ENCODE results near the gene TRMT61A. TPM values are rescaled to one million over a fixed set of nuclear protein-coding genes. Genes with fewer than 3 reads are reported as not detected.

The TRMT61A gene
- total and polyA plus RNA-seq, 4 donors: 5.3 to 11.7 (median 9.3) TPM

- WGBS (ENCODE audit: insufficient coverage): under 1% methylated on average over 109 of the region's 109 CpGs
- peak in 5 of 6 donors; percentile 61 to 95 (median 80) for DNase-seq (ENCODE audit: low read depth in 4 of 6, low spot score in 6 of 6)
- peaks cover 29% of the 10 kb centered on the region for H3K4me1 ChIP-seq (ENCODE audit: control insufficient read depth, insufficient read depth, low read length)
Observed at GRCh38 chr14:103562429-103563225, 33.6 kb downstream of the TRMT61A start, which contains the start of the genes BAG5 and COA8. Gene BAG5 (minus strand): TSS chr14:103562657. CDS start chr14:103561164, 1,493 bp downstream. Gene COA8 (plus strand): TSS chr14:103562960. CDS start chr14:103563002, 42 bp downstream.

GRCh38 chr14:103563226-103563620 lies 34.2 kb downstream of the TRMT61A start:
- H3K4me1 ChIP-seq (ENCODE audit: control insufficient read depth, insufficient read depth, low read length): peaks cover 25% of the 10 kb centered on the region
- no peaks in the 10 kb centered on the region for H3K27me3 ChIP-seq (ENCODE audit: control insufficient read depth, insufficient read depth, low read length)
- H3K9me3 ChIP-seq (ENCODE audit: control insufficient read depth, insufficient read depth, low read length): no peaks in the 10 kb centered on the region
- peak overlapping the region; percentile 86 for H3K27ac ChIP-seq (ENCODE audit: low read depth, low read length)
- peak overlapping the region; percentile 92 for H3K4me3 ChIP-seq (ENCODE audit: low read depth, low read length)
- no peak for DNase-seq (ENCODE audit: low read depth in 4 of 6, low spot score in 6 of 6)
- peaks cover 14% of the 10 kb centered on the region for H3K36me3 ChIP-seq (ENCODE audit: control insufficient read depth, insufficient read depth, low read length)
- under 1% methylated on average over 13 of the region's 22 CpGs for WGBS (ENCODE audit: insufficient coverage)

More at GRCh38 chr14:103562429-103563225, 33.6 kb downstream of the TRMT61A start, which contains the start of the genes BAG5 and COA8:
- H3K4me3 ChIP-seq (ENCODE audit: low read depth, low read length): peak within 1 kb of the TSS; percentile 92
- no peaks in the 10 kb centered on the region for H3K9me3 ChIP-seq (ENCODE audit: control insufficient read depth, insufficient read depth, low read length)
- H3K36me3 ChIP-seq (ENCODE audit: control insufficient read depth, insufficient read depth, low read length): peaks cover 14% of the 10 kb centered on the region
- no peaks in the 10 kb centered on the region for H3K27me3 ChIP-seq (ENCODE audit: control insufficient read depth, insufficient read depth, low read length)
- peak within 1 kb of the TSS; percentile 86 for H3K27ac ChIP-seq (ENCODE audit: low read depth, low read length)

DNA sequence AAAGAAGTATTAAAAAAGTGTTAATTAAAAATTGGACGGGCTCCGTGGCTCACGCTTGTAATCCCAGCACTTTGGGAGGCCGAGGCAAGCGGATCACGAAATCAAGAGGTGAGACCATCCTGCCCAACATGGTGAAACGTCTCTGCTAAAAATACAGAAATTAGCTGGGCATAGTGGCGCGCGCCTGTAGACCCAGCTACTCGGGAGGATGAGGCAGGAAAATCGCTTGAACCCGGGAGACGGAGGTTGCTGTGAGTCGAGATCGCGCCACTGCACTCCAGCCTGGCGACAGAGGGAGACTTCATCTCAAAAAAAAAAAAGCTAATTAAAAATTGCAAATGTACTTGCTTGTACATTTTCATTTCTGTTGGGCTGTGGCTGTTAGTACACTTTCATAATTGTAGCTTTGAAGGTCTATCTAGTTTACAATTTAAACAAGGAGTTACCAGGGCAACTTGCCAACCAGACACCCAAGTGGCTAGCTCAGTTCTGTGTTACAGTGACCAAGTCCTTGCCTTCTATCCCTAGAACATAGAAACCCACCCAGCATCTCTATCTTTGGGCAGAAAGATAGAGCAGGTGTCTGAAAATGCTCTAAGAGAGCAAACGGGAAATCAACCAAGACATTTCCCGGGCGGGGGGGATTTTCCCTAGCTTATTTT lies 35.0 kb downstream of the TRMT61A start:
- WGBS (ENCODE audit: insufficient coverage): 65% methylated on average over 11 of the region's 21 CpGs
- H3K4me1 ChIP-seq (ENCODE audit: control insufficient read depth, insufficient read depth, low read length): peaks cover 29% of the 10 kb centered on the region
- H3K36me3 ChIP-seq (ENCODE audit: control insufficient read depth, insufficient read depth, low read length): peaks cover 14% of the 10 kb centered on the region
- H3K27ac ChIP-seq (ENCODE audit: low read depth, low read length): no peak overlapping the region
- peak overlapping the region; percentile 92 for H3K4me3 ChIP-seq (ENCODE audit: low read depth, low read length)
- H3K9me3 ChIP-seq (ENCODE audit: control insufficient read depth, insufficient read depth, low read length): no peaks in the 10 kb centered on the region
- no peaks in the 10 kb centered on the region for H3K27me3 ChIP-seq (ENCODE audit: control insufficient read depth, insufficient read depth, low read length)
- no peak for DNase-seq (ENCODE audit: low read depth in 4 of 6, low spot score in 6 of 6)

DNA sequence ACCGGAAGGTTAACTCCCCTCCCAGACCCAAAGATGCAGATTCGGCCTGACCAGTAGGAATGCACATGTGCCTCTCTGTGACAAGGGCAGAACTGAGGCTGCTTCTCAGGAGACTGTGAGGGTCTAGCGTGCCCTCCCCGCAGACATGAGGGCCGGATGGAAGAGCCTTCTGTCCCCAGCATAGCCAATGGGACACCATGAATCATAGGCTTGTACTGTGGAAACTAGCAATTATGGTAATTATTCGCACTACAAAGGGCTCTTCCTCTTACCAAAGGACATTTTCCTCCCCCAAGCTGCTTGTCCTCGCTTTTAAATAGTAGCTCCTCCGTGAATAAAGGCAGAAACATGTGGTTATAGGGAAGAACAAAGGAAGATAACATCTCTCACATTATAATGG lies 40.0 kb downstream of the TRMT61A start:
- Histone ChIP-seq H3K36me3 (ENCODE audit: control insufficient read depth, insufficient read depth, low read length) (peaks cover 22% of the 10 kb centered on the region), H3K27ac (ENCODE audit: low read depth, low read length) (no peak overlapping the region), H3K4me3 (ENCODE audit: low read depth, low read length) (no peak overlapping the region), H3K4me1 (ENCODE audit: control insufficient read depth, insufficient read depth, low read length) (peaks cover 14% of the 10 kb centered on the region), H3K9me3 (ENCODE audit: control insufficient read depth, insufficient read depth, low read length) (no peaks in the 10 kb centered on the region), H3K27me3 (ENCODE audit: control insufficient read depth, insufficient read depth, low read length) (no peaks in the 10 kb centered on the region)
- 36% methylated on average over 5 of the region's 8 CpGs for WGBS (ENCODE audit: insufficient coverage)
- DNase-seq (ENCODE audit: low read depth in 4 of 6, low spot score in 6 of 6): peak in 2 of 6 donors; percentile 52 to 58

DNA sequence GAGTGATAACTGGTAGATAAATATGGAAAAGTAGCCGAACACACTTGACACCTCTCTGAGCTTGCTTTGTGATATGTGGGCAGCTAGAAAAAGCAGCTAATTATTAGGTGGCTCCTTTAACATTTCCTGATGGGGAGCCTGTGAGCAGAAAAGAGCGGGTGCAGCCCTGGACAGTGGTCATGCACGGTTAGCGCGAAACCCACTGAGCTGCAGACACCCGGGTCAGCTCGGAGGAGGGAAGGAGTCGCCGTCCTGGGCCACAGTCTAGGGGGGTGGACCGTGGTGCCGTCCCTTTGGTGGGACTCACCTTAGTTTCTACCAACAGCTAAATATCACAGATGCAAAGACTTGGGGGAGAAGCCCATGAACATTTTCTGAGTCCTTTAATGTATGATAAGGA lies 40.4 kb downstream of the TRMT61A start:
- peaks cover 25% of the 10 kb centered on the region for H3K36me3 ChIP-seq (ENCODE audit: control insufficient read depth, insufficient read depth, low read length)
- DNase-seq (ENCODE audit: low read depth in 4 of 6, low spot score in 6 of 6): no peak
- H3K9me3 ChIP-seq (ENCODE audit: control insufficient read depth, insufficient read depth, low read length): no peaks in the 10 kb centered on the region
- peaks cover 10% of the 10 kb centered on the region for H3K4me1 ChIP-seq (ENCODE audit: control insufficient read depth, insufficient read depth, low read length)
- no peaks in the 10 kb centered on the region for H3K27me3 ChIP-seq (ENCODE audit: control insufficient read depth, insufficient read depth, low read length)
- no peak overlapping the region for H3K27ac ChIP-seq (ENCODE audit: low read depth, low read length)
- H3K4me3 ChIP-seq (ENCODE audit: low read depth, low read length): no peak overlapping the region
- 47% methylated on average over 9 of the region's 11 CpGs for WGBS (ENCODE audit: insufficient coverage)

- peaks cover 46% of the 10 kb centered on the region for H3K36me3 ChIP-seq (ENCODE audit: control insufficient read depth, insufficient read depth, low read length)
- H3K27me3 ChIP-seq (ENCODE audit: control insufficient read depth, insufficient read depth, low read length): no peaks in the 10 kb centered on the region
- H3K9me3 ChIP-seq (ENCODE audit: control insufficient read depth, insufficient read depth, low read length): no peaks in the 10 kb centered on the region
- peaks cover 15% of the 10 kb centered on the region for H3K4me1 ChIP-seq (ENCODE audit: control insufficient read depth, insufficient read depth, low read length)
- H3K27ac ChIP-seq (ENCODE audit: low read depth, low read length): no peak overlapping the region
- WGBS (ENCODE audit: insufficient coverage): 60% methylated on average over 1 of the region's 6 CpGs
- H3K4me3 ChIP-seq (ENCODE audit: low read depth, low read length): no peak overlapping the region
- no peak for DNase-seq (ENCODE audit: low read depth in 4 of 6, low spot score in 6 of 6)
Observed at GRCh38 chr14:103574104-103574503, 45.1 kb downstream of the TRMT61A start.

GRCh38 chr14:103574707-103575285 lies 45.8 kb downstream of the TRMT61A start:
- H3K36me3 ChIP-seq (ENCODE audit: control insufficient read depth, insufficient read depth, low read length): peaks cover 46% of the 10 kb centered on the region
- no peaks in the 10 kb centered on the region for H3K27me3 ChIP-seq (ENCODE audit: control insufficient read depth, insufficient read depth, low read length)
- no peak overlapping the region for H3K27ac ChIP-seq (ENCODE audit: low read depth, low read length)
- 96% methylated on average over 17 of the region's 18 CpGs for WGBS (ENCODE audit: insufficient coverage)
- no peak for DNase-seq (ENCODE audit: low read depth in 4 of 6, low spot score in 6 of 6)
- no peaks in the 10 kb centered on the region for H3K9me3 ChIP-seq (ENCODE audit: control insufficient read depth, insufficient read depth, low read length)
- H3K4me3 ChIP-seq (ENCODE audit: low read depth, low read length): no peak overlapping the region
- peaks cover 13% of the 10 kb centered on the region for H3K4me1 ChIP-seq (ENCODE audit: control insufficient read depth, insufficient read depth, low read length)

- DNase-seq (ENCODE audit: low read depth in 4 of 6, low spot score in 6 of 6): peak in 5 of 6 donors; percentile 39 to 92 (median 59)
- H3K4me3 ChIP-seq (ENCODE audit: low read depth, low read length): no peak overlapping the region
- peaks cover 13% of the 10 kb centered on the region for H3K4me1 ChIP-seq (ENCODE audit: control insufficient read depth, insufficient read depth, low read length)
- H3K9me3 ChIP-seq (ENCODE audit: control insufficient read depth, insufficient read depth, low read length): no peaks in the 10 kb centered on the region
- H3K36me3 ChIP-seq (ENCODE audit: control insufficient read depth, insufficient read depth, low read length): peaks cover 55% of the 10 kb centered on the region
- peak overlapping the region; percentile 86 for H3K27ac ChIP-seq (ENCODE audit: low read depth, low read length)
- 5% methylated on average over 5 of the region's 9 CpGs for WGBS (ENCODE audit: insufficient coverage)
- no peaks in the 10 kb centered on the region for H3K27me3 ChIP-seq (ENCODE audit: control insufficient read depth, insufficient read depth, low read length)
Observed at GRCh38 chr14:103576371-103577024, 47.5 kb downstream of the TRMT61A start.

DNA sequence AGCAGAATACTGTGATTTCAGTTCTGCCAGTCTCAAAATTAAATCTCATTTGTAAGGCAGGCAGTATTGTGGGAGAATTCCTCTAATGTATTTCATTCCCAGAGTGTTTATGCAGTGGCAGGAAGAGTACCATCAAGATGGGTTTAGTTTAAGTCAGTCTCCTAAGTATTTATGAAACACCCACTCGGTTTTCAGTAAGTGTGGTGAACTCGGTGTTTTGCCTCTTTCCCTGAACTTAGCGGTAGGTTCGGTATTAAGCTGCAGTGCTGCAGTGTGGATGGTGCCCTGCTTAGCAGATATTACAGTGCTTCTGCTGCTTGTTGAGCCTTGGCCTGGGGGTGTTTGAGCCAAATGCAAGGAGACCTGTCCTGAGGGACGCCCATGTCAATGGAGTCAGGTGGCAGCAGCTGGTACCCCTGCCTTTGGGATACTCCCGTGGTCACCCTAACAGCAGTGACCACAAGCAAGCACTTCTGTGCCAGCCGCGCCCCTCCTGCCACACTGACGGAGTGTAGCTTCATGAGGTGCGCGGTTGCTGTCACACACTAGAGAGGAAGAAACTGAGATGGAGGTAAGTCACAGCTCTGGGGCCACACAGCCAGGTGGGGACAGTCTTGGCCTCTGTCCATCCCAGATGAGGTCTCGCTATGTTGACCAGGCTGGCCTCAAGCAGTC lies 49.5 kb downstream of the TRMT61A start:
- 89% methylated on average over 10 of the region's 12 CpGs for WGBS (ENCODE audit: insufficient coverage)
- Histone ChIP-seq H3K4me1 (ENCODE audit: control insufficient read depth, insufficient read depth, low read length) (peaks cover 13% of the 10 kb centered on the region), H3K4me3 (ENCODE audit: low read depth, low read length) (no peak overlapping the region), H3K27ac (ENCODE audit: low read depth, low read length) (no peak overlapping the region), H3K36me3 (ENCODE audit: control insufficient read depth, insufficient read depth, low read length) (peaks cover 51% of the 10 kb centered on the region), H3K9me3 (ENCODE audit: control insufficient read depth, insufficient read depth, low read length) (no peaks in the 10 kb centered on the region), H3K27me3 (ENCODE audit: control insufficient read depth, insufficient read depth, low read length) (no peaks in the 10 kb centered on the region)
- DNase-seq (ENCODE audit: low read depth in 4 of 6, low spot score in 6 of 6): no peak
